ENCODE measurements around the gene MBNL1.
"Not testable (repeated sequence)": the region's sequence is repeated elsewhere in the genome, so short reads cannot be mapped to it uniquely, and the experiment has no call there.

Gene MBNL1

DNA sequence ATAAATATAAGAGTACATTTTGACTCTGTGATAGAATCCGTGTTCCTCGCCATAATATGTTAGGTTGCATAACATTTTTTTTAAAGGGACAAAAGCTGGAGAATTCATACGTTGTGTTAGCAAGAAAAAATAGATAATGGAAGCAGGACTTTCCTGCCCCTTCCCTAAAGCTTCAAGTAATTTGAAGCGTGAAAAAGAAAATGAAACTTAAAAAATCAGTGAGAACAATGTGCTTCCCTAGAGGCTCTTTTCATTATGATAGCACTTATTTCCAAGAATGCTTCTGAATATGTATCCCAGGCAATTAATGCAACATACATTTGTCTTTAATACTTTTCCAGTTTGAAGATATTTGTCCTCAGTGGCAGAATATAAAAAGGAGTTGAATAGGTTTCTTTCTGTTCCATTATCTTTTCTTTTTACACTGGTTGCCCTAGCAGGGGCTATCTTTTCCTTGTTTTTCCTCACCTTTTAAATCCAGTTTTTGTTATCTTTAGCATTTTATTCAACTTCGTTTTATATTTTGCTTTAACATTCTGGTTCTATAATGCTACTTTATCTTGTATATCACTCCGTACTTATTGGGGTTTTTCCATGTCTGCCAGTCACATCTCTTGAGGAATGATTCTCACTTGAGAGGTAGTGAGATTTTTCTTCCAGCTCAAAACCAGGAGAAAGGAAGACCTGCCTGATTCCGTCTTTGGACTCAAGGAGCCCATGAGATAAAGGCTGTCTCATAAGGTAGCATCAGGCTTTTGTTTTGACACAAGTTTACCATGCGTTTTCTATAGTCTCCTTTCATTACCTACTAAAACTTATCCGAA lies 113.8 kb downstream of the MBNL1 start:
- DNase-seq = no peak

DNA sequence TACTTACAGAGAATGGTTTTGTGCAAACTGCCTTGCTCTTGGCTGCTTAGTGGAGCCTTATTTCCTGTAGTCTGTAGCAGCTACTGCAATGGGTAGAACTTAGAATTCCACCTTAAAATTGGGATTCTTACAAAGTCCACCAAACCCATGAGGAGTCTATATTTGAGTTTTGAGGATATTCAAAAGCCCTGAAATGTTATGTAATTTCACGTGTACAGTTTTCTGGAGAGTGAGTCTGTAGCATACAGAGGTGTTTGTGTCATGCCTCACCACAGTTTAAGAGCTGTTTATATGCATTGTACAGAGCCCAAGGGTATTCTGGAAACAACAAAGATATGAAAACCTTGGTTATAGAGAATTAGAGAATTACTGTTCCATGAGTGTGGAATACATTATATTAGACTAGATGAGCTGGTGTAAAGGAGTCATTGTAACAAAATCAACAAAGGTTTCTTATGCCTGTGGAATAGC lies 114.4 kb downstream of the MBNL1 start:
- no peak for DNase-seq

DNA sequence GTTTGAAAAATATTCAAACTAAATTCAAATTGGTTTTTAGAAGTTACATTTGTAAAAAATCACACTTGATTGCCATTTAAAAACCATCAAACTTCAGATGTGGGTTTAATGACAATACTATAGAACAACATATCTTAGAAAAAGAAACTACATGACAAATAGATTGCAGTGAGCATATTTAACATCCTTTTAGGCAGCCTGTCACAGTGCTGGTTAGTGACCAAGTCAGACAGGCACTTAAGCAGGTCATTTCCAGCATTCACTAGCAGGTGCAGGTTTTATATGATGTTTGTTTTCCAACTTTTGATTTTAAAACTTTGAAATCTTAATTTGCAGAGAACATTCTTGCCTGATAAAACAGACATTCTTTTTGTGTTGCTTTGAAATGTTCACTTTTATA lies 115.7 kb downstream of the MBNL1 start:
- DNase-seq = no peak

DNA sequence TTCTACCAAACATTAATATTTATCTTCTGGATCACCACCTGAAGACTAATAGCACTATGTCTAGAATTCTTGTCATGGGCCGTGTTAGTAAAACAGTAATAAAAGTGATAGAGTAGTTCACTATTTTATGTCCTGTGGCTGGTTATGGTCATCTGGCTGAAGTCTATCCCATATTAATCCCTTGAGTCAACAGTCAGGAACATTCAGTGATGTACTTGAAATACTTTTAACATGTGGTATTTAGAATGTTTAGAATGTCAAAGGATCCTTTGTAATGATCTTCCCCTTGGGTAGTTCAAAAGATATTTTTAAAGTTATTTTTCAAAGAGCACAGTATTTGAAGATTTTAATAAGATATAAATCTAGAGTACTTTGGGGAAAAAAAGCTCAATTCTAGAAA lies 117.0 kb downstream of the MBNL1 start:
- no peak for DNase-seq

DNA sequence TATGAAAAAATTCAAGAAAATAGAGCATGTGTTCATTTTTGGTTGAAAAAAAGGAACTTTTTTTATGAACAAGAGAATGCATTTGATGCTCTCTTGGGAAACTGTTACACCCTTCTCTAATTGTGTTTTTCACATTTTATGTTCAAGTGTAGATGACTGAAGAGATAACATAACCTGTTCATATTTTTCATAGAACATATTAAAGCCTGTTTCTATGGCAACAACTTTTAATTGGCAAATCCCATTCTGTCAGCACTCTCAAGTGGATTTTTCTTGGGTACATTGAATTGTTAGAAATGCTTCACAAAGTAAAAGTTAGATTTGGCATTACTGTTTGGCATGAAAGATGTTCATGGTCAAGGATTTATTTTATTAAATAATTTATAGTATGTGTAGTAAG lies 117.5 kb downstream of the MBNL1 start:
- DNase-seq = no peak

DNA sequence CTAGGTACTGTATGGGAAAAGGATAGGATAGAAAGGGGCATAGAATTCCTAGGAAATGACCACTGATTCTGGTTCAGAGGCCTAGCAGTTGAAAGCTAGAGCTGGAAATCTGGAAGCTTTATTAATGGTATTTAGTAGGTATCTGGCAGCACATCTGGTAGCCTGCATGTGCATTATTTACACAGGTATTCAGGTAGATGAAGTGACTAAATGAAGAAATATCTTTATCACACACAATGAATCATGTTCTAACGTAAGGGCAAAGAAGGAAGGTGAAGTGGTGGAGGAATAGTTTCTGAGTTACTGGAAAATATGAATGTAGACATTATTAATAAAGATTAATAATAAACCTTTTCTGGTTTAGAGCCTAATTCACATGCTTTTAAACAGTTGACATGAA lies 119.9 kb downstream of the MBNL1 start:
- no peak for DNase-seq

DNA sequence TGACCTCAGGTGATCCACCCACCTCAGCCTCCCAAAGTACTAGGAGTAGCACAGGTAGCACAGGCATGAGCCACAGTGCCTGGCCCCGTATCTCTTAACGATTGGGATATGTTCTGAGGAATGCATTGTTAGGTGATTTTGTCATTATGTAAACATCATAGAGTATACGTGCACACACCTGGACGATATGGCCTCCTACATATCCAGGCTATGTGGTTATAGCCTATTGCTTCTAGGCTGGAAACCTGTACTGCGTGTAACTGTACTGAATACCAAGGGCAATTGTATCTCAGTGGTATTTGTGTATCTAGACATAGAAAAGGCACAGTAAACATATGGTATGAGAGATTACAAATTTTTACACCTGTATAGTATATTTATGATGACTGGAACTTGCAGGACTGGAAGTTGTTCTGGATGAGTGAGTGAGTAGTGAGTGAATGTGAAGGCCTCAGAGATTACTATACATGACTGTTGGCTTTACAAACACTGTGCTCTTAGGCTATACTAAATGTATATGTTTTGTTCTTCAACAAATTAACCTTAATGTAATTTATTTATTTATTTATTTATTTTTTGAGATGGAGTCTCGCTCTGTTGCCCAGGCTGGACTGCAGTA lies 120.7 kb downstream of the MBNL1 start:
- DNase-seq = no peak

DNA sequence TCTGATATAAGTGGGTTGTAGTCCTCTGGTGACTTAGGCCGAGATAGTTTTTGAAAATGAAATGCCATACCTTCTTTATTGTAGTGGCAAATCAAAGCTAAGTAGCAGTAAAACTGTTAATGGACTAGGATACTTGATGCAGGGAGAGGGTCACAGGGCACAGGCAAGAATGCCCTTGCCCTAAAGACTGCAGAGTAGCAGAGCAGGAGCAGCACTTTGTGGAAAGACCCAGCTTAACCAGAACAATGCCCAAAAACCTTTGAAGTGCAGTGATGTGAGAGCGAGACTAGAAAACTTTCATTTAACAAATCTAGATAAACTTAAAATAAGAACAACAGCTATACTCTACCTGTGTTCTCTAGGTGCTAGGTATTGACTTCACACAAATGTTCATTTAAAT lies 121.9 kb downstream of the MBNL1 start:
- DNase-seq = no peak

DNA sequence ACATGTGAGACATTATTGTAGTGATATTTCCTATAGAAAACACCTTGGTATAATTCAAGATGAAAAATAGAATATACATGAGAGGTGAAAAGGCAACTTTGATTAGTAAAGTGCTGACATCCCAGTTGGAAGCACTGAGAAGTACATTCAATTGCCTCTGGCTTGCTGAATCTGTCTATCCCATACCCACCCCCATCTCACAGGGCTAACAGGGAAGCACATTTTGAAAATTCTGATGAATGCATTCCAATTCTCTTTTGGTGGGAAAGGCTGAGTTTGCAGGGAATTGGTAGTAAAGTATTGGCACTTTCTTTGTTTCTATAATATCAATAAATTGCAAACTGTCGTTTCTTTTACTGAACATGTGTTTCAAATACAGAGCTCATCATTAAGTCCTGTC lies 122.9 kb downstream of the MBNL1 start:
- DNase-seq = no peak

DNA sequence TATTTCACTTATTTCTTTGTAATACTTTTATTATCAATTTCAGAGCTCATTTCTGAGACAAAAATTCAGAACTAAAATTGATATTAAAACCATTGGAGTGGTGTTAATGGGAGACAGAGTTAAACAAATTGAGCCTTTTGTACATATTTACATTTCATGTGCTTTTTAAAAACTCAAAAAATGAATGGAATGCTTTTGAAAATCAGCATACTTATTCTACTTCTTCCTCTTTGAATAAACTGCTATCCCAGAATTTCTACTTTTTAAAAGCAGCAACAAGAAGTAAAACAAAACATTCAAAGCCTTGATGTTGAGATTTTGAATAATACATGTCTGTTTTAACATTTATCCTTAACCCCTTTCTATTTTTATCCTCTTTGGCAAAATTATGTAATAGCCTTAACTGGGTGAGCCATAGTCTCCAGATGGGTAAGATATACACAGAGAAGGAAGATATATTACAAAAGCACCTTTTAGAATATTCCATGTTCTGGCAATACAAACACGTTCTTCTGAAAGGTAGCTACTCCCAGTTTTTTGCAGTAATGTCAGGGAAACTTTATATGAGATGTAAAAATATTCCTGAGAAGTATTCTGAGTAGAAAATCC lies 123.6 kb downstream of the MBNL1 start:
- DNase-seq = no peak

DNA sequence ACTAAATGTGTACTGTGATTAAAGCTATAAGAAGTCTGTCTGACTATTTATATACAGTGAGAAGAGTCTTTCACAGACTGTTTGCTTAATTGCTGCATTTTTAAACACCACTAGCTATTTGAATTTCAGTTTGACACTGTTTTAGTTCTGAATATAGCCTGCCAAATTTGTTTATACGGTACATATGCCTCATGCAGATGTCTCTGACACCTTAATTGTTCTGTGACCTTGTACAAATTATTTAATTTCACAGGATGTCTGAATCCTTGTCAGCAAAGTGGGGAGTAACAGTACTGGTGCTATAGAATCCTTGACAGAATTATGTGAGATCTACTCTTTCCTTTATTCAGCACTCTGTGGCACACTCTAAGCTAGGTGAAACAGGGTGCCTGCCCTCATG lies 125.5 kb downstream of the MBNL1 start:
- DNase-seq = no peak

DNA sequence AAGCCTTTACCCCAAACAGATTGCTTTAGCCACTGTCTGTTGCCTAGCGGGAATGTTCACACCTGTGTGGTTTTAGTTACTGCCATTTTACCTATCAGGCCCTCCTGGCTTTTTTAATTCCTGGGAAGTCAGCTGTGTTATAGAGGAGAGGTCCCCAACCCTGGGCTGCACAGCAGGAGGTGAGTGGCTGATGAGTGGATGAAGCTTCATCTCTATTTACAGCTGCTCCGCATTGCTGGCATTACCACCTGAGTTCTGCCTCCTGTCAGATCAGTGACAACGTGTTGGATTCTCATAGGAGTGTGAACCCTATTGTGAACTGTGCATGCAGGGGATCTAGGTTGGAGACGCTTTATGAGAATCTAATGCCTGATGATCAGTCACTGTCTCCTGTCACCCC lies 127.0 kb downstream of the MBNL1 start:
- no peak for DNase-seq

DNA sequence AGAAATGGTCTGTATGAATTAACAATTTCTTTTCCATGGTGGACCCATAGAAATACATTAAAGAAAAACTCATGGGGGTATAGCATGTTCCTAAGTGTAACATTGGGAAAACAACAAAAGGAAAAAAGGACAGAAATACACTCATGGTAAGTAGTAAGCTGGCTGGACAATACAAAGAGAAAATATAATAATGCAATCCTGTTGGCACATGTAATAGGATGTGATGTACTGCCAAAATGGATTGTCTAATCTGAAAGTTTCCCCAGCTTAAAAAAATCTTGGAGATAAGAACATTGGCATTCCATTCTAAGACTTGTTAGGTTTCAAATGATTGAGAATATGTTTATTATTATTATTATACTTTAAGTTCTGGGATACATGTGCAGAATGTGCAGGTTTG lies 128.1 kb downstream of the MBNL1 start:
- DNase-seq = no peak

DNA sequence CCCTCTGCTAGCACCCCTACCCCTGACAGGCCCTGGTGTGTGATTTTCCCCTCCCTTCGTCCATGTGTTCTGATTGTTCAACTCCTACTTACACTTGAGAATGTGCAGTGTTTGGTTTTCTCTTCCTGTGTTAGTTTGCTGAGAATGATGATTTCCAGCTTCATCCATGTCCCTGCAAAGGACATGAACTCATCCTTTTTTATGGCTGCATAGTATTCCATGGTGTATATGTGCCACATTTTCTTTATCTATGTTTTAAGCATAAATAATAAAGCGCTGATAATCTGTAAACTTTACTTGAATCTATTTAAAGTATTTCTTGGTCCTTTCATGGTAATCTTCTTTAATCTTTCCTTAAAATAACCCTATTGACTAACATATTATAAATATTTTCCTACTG lies 128.6 kb downstream of the MBNL1 start:
- DNase-seq = not testable (repeated sequence)

DNA sequence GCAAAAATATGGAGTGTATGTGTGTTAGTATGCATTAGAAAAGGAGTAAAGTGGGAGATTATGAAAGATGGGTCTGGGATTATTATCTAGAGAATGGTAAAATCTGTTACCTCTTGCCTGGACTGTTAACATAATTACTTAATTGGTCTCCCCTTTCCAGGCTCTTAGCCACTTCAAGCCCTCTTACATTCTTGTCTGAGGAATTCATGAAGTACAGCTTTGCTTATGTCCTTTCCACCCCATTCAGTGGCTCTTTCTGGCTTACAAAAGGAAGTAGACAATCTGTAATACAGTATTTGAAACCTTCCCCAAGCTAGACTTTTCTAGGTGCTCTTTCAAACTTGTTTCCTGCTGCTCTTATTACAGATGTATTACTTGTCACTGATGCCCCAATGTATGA lies 129.8 kb downstream of the MBNL1 start:
- no peak for DNase-seq

DNA sequence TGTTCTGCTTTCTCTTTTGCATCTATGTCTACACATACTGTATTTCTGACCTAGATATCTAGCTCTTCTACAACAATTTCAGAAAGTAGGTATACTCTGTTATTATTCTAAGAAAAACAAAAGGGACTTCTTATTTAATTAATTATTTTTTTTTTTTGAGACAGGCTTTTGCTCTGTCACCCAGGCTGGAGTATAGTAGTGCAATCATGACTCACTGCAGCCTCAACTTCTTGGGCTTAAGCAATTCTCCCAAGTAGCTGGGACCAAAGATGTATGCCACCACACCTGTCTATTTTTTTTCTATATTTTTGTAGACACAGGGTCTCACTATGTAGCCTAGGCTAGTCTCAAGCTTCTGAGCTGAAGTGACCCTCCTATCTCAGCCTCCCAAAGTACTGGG lies 130.6 kb downstream of the MBNL1 start:
- peak in 1 of 2 experiments; percentile 20 for DNase-seq

DNA sequence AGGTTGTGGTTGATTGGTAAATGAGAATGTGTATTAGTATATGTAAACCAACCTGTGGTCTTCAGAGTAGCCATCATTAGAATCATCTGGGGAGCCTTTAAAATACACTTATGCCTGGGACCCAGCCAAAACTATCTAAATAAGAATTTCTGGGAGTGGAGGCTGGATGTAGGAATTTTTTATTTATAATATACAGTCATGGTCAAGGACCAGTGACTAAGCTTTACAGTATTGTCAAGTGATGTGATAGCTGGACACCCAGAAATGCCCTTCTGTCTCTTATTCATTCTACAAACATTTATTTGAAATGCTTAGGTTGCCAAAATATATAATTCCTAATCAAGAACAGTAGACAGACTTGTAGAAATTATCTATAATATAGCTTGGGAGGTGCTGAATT lies 132.2 kb downstream of the MBNL1 start:
- DNase-seq = no peak

DNA sequence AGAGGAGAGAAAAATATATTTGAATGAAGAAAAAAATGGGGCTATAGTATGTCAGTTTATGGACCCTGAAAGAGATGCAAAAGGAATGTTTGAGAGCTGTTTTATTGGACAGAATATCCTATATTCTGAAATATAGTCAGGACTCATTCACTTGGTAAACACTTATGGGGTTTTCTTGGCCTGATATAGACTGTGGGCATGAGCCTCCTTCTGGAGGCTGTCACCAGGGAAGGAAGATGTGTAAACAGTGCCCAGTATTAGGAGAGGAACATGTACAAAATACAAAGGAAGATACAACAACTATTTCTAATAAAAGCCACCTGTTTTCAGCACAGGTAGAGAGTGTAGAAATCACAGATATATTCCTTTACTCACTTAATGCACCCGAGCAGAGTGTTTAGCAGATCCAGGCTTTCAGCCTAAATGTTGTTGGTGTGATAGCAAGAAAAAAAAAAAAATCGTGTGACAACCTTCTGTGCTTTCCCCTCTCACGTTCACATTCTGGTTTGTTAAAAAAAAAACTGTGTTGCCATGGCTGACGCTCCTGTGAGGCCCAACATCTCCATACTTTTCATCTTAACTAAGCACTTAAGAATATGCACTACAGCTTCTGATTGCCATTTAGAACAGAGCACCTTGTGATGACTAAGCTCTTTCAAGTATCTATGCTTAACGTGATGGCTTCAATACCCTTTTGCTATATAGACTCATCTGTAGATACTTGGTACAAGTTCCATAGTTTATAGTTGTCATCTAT lies 134.1 kb downstream of the MBNL1 start:
- no peak for DNase-seq

DNA sequence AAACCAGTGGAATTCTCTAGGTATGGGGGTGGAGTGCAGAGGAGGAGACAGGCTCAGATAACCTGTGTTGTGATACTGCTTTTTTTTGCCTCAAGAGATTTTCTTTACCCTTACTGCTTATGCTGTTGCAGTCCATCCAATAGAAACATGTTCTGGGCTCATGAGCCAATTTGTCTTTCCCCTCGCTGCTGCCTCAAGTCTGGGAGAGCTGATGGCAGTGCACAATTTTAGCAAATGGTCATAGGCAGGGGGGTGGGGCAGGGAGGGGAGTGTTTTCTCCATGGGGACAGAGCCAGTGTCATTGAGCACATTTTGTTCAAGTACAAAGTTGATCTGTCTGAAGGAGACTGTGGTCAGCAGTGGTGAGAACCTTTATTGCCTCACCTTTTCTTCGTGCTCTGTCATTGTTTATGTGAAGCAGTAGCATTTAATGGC lies 134.9 kb downstream of the MBNL1 start:
- DNase-seq = no peak

DNA sequence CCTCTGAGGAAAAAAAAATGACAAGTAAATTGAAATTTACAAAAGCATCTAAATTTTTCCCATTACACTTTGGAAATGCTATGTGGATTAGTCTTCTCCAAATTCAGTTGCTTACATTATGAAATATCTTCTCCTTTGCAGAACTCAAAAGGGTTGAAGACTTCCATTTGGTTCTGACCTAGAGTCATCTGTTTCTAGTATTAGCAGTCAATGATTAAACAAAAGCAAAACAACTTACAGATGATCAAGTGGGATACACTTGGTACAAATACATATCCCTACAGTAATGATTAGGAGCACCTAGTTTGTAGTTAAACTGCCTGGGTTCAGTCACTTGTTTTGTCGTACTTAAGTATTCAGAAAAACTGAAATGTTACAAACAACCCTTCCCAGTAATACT lies 136.2 kb downstream of the MBNL1 start:
- no peak for DNase-seq

DNA sequence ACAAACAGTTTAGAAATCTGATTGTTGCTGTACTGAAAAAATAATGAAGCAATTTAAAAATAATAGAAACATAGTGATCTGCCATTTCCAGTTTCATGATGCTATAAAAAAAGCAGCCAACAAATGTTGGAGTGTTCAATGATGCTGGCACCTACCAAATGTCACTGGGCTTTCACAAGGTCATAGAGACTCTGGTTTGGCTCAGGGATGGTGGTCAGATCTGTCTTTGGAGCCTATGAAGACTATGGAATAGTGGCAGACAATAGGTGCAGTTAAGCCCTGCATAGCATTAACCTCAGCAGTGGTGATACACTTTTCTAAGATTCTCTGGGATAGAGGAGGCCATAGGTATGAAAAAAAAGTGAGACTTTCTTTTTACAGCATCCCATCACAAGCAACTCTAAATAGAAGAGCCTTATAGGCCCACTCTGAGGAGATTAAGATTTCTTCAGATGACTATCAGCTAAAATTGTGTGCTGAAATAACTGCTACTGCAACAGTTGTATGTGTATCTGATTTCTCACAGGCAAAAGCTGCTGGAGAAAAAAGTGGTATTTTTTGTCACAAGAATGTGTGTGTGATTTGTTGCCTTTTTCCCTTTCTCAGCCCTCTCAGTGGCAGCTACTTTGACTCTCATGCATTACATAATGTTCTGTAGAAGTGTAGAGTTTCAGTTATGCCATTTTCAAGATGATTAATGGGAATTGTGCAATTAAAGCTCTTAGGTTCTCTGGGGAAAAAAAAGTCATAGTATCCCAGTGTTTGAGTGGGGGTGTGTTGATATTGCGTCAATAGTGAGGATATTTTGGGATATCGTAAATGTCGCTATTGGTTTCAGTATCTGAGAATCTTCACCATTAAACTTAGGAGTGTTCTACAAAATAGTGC lies 137.4 kb downstream of the MBNL1 start:
- DNase-seq = no peak

DNA sequence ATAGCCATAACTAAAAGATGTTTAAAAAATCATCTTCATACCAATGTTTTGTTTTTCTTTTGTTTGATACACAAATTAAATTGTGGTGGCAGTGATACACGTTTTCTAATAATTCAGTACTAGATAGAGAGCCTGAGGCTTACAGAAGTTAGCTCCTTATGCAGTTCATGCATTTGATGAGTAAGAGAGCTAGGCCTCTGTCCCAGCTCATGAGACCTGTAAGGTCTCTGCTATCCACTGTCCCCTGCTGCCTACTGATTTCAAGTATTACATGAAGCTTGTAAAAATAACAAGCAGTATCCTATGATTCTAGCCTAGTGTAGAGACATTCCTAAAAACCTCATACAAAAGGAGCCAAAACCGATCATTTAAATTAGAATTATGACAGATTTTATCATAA lies 144.5 kb downstream of the MBNL1 start:
- DNase-seq = no peak

All from stimulated activated CD4-positive, alpha-beta T cell treated with anti-CD3 and anti-CD28 coated beads, Interleukin-4, amount 100 ng/mL, for 4 hours (primary cell).